Spleen (tissue), 11 donors: ENCODE data around the gene KLF13. TPM values are rescaled to one million over a fixed set of nuclear protein-coding genes. Genes with fewer than 3 reads are reported as not detected.

Source experiments
- DNase-seq: peaks from one replicate; pipeline ENCODE4 v3.0.0-alpha.2; 2020
- H3K27ac ChIP-seq, 8 donors: fragments of 200-600 bp; sonication (generic) in 7 of 8; 1 replicate in 4 of 8; 2 replicates in 4 of 8; pipeline versions ENCODE4 v1.5.0 to v1.8.0; 2016 to 2021; ENCODE audit warnings: inconsistent platforms in 4 of 8, mild to moderate bottlenecking in 4 of 8, moderate library complexity in 1 of 8
- H3K27me3 ChIP-seq, 7 donors: fragments of 200-600 bp; sonication (generic) in 6 of 7; replicated peaks in 1 of 7; 1 replicate in 4 of 7; 2 replicates in 3 of 7; pipeline versions ENCODE4 v1.5.0 to v1.8.0; 2016 to 2021; ENCODE audit warnings: inconsistent platforms in 3 of 7, mild to moderate bottlenecking in 1 of 7
- H3K36me3 ChIP-seq, 6 donors: fragments of 200-600 bp; sonication (generic) in 5 of 6; 1 replicate in 4 of 6; 2 replicates in 2 of 6; pipeline versions ENCODE4 v1.5.0 to v1.8.0; 2016 to 2021; ENCODE audit warnings: inconsistent platforms in 2 of 6
- H3K4me1 ChIP-seq, 6 donors: fragments of 200-600 bp; sonication (generic) in 5 of 6; 1 replicate in 3 of 6; 2 replicates in 3 of 6; pipeline versions ENCODE4 v1.5.0 to v1.8.0; 2016 to 2021; ENCODE audit warnings: inconsistent platforms in 3 of 6
- H3K4me3 ChIP-seq, 8 donors: fragments of 200-600 bp; sonication (generic) in 7 of 8; 1 replicate in 4 of 8; 2 replicates in 4 of 8; pipeline versions ENCODE4 v1.5.0 to v1.8.0; 2016 to 2021; ENCODE audit warnings: inconsistent platforms in 4 of 8, mild to moderate bottlenecking in 4 of 8, moderate library complexity in 2 of 8
- H3K9me3 ChIP-seq, 8 donors: fragments of 200-600 bp; sonication (generic) in 7 of 8; 1 replicate in 4 of 8; 2 replicates in 4 of 8; pipeline versions ENCODE4 v1.5.0 to v1.8.0; 2016 to 2021; ENCODE audit warnings: inconsistent platforms in 4 of 8
- POLR2A ChIP-seq, 3 donors: fragments of 450-650 bp; IDR thresholded peaks; one replicate each; pipeline ENCODE4 v1.5.1; 2017; ENCODE audit warnings: antibody characterized with exemption in 3 of 3, mild to moderate bottlenecking in 1 of 3
- POLR2AphosphoS5 ChIP-seq, 3 donors: sonication (generic); formaldehyde crosslinking; IDR thresholded peaks; one replicate each; pipeline ENCODE4 v1.5.1; 2017; ENCODE audit warnings: antibody characterized with exemption in 3 of 3
- WGBS, 5 donors: extraction: QIAGEN DNeasy Blood & Tissue Kit in 3 of 5; methylation state at CpG; one replicate each; pipeline versions ENCODE4 v1.1.5 to v1.1.7; 2013 to 2018; 5-methylcytosine and 5-hydroxymethylcytosine counted together
- intact Hi-C: fragments of 100-400 bp; cut with DNase I; formaldehyde crosslinking; loops from one replicate; pipeline ENCODE4 v1.15.0; 2023; ENCODE audit warnings: low total_unique reads
- polyA plus RNA-seq, 3 donors: library from polyadenylated mRNA; stranded (reverse); fragments of 200-250 nt; gene quantifications; one replicate each; pipeline ENCODE4 v1.2.1, GENCODE V29; 2013
- total RNA-seq, 7 donors: library from RNA; depleted of rRNA in 3 of 7; stranded (reverse); fragments of >200 nt in 3 of 7; fragmentation: NEBNext Ultra II Directional in 4 of 7; extraction: Animal tissue kit (Norgen Biotek cat#: 25700) in 4 of 7; gene quantifications; one replicate each; pipeline versions ENCODE4 v1.1.0 to v1.2.1, GENCODE V29; 2016 to 2021
- TF ChIP-seq, protein P1 (sequence below), 11 experiments: fragments of 200-600 bp in 7 of 11; fragments of 450-650 bp in 4 of 11; sonication (generic) in 4 of 11; IDR thresholded peaks in 8 of 11; conservative IDR thresholded peaks in 3 of 11; 1 replicate in 7 of 11; 2 replicates in 4 of 11; pipeline versions ENCODE4 v1.4.0 to v1.8.0; 2016 to 2021; ENCODE audit warnings: antibody characterized with exemption in 11 of 11, inconsistent platforms in 4 of 11, mild to moderate bottlenecking in 1 of 11
- donor health status: healthy with polysubstance abuse.
- donor health status: DM: no; HTN: no; CAD: no; lungs with moderate emphysema.
- donor health status: DM: no; HTN: no; CAD: no.
- donor health status: Bipolar disorder and iron deficiency.
- donor health status: healthy.
- donor health status: DM: no; HTN: no; CAD: no.
- donor health status: DM: yes; HTN: yes; CAD: no.

Gene KLF13
- total and polyA plus RNA-seq, 10 donors = 21.8 to 111 (median 81.4) TPM

DNA sequence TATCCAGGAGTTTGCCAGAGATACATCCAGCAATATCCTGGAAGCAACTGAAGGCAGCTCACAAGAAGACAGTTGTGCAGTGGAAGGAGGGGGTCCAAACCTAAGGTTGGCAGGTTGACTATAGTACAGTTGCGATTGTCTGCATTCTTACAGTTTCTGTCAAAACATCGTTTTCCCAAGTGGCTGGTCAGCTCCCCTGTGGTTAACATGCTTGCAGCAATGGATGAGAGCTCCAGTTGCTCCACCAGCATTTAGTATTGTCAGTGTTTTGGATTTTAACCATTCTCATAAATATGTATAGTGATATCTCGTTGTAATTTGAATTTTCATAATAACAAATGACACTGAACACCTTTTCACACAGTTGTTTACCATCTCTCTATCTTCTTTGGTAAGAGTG, 31.5 kb downstream of the KLF13 start:
- Histone ChIP-seq H3K36me3 (peaks cover 0 to 28% (median 2%) of the 10 kb centered on the region in 6 donors), H3K27me3 (no peaks in the 10 kb centered on the region), H3K9me3 (no peaks in the 10 kb centered on the region), H3K27ac (peak overlapping the region in 7 of 8 donors; percentile 86 to 100 (median 96)), H3K4me1 (peaks cover 41 to 100% (median 100%) of the 10 kb centered on the region in 6 donors), H3K4me3 (no peak overlapping the region)
- WGBS, 5 donors = 55 to 71% (median 63%) methylated on average over 3 of the region's 3 CpGs
- TF ChIP-seq POLR2A (IDR thresholded peaks at IDR 0.05) = no peak
- TF ChIP-seq, protein P1, sequence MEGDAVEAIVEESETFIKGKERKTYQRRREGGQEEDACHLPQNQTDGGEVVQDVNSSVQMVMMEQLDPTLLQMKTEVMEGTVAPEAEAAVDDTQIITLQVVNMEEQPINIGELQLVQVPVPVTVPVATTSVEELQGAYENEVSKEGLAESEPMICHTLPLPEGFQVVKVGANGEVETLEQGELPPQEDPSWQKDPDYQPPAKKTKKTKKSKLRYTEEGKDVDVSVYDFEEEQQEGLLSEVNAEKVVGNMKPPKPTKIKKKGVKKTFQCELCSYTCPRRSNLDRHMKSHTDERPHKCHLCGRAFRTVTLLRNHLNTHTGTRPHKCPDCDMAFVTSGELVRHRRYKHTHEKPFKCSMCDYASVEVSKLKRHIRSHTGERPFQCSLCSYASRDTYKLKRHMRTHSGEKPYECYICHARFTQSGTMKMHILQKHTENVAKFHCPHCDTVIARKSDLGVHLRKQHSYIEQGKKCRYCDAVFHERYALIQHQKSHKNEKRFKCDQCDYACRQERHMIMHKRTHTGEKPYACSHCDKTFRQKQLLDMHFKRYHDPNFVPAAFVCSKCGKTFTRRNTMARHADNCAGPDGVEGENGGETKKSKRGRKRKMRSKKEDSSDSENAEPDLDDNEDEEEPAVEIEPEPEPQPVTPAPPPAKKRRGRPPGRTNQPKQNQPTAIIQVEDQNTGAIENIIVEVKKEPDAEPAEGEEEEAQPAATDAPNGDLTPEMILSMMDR (IDR thresholded peaks at IDR 0.05 in 8 of 11, conservative IDR thresholded peaks at IDR 0.05 in 3 of 11) = no peak
- TF ChIP-seq POLR2AphosphoS5 (IDR thresholded peaks at IDR 0.05) = no peak
- no peak for DNase-seq
- intact Hi-C loops = no loop called here

DNA sequence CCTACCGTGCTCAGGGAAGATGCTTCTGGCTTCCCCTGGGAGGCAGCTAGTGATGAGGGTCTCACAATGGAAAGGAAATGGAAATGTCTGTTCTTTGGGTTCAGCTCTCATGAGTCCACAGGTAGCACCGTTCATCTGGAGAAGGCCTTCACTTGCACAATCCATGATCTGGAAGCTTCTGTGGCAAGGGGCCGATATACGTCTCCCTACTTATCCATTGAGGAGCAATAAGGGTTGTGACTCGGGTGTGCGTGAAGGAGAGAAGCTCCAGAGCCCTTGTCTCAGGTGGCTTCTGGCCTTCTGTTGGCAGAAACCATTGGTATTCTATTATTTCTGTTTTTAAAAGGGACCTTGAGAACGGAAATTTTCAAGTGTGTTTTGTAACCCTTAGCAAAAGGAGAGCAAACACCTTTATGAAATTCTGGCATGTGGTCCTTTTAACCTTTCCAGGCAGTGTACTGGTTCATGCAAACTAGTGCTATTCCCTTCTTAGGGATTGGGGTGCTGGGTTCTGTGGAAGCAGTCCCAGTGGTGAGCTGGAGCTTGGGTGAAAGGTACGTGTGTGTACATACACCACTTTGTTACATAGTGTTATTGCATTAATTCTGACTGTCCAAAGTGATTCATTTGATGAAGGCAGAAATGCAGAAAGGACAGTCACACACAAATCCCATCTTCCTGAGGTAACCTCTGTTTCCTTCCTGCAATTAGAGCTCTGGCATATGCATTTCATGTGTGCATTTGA, 32.5 kb downstream of the KLF13 start:
- WGBS, 5 donors = 62 to 85% (median 72%) methylated on average over 8 of the region's 8 CpGs
- H3K27ac ChIP-seq = peak overlapping the region in 7 of 8 donors; percentile 93 to 100 (median 96)
- peaks cover 31 to 100% (median 100%) of the 10 kb centered on the region in 6 donors for H3K4me1 ChIP-seq
- TF ChIP-seq, protein P1 (IDR thresholded peaks at IDR 0.05 in 8 of 11, conservative IDR thresholded peaks at IDR 0.05 in 3 of 11) = no peak
- no peak for TF ChIP-seq POLR2AphosphoS5 (IDR thresholded peaks at IDR 0.05)
- TF ChIP-seq POLR2A (IDR thresholded peaks at IDR 0.05) = no peak
- H3K27me3 ChIP-seq = no peaks in the 10 kb centered on the region
- no peak for DNase-seq
- intact Hi-C loops = no loop called here
- no peak overlapping the region for H3K4me3 ChIP-seq
- no peaks in the 10 kb centered on the region for H3K9me3 ChIP-seq
- H3K36me3 ChIP-seq = peaks cover 0 to 25% (median 2%) of the 10 kb centered on the region in 6 donors

DNA sequence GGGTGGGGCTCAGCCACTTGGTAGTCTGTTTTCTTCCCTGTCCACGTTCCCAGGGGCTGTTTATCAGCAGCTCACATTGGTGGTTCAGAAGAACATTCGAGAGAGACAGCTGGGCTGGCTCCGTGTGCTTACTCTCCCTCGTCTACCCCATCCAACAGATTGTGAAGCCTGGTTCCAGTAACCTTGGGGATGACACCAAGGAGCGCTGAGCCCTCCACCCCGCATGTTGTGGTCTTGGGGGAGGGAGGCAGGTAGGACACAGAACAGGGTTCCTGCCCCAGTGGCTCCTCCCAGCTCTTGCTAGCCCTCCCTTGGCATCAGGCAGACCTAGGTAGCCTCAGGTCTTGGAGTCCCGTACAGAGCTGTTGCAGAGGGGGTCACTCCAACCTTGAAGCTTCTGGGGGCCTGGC, 33.1 kb downstream of the KLF13 start:
- TF ChIP-seq POLR2AphosphoS5 (IDR thresholded peaks at IDR 0.05) = no peak
- no peak for TF ChIP-seq POLR2A (IDR thresholded peaks at IDR 0.05)
- TF ChIP-seq, protein P1 (IDR thresholded peaks at IDR 0.05 in 8 of 11, conservative IDR thresholded peaks at IDR 0.05 in 3 of 11) = no peak
- Histone ChIP-seq H3K9me3 (no peaks in the 10 kb centered on the region), H3K4me1 (peaks cover 31 to 100% (median 100%) of the 10 kb centered on the region in 6 donors), H3K36me3 (peaks cover 0 to 19% (median 2%) of the 10 kb centered on the region in 6 donors), H3K4me3 (peak overlapping the region in 1 of 8 donors; percentile 53), H3K27me3 (no peaks in the 10 kb centered on the region), H3K27ac (peak overlapping the region; percentile 75 to 100 (median 96))
- DNase-seq = no peak
- 44 to 56% (median 46%) methylated on average over 5 to 7 of the region's 7 CpGs for WGBS, 5 donors
- intact Hi-C loops = loop anchor here (10.0 kb wide), 1 partner anchor 75 kb away; no protein-coding TSS in a partner anchor

DNA sequence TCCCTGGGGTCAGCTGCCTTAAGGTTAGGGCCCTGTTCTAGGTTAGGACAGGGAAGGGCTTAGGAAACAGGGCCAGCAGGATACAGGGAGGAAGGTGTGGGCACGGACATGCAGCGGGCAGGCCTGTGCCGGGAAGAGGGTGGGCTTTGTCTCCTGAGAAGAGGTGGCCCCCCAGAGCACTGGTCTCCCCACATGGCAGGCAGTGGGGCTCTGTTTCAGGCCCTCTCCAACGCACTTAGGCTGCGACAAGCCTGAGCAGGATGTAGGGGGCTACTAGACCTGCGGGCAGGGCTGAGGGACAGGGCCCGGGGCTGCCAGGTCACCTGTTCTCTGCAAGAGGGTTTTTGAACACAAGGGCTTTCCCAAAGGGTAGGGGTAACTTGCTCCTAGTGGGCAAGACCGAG, 33.5 kb downstream of the KLF13 start:
- peaks cover 36 to 100% (median 100%) of the 10 kb centered on the region in 6 donors for H3K4me1 ChIP-seq
- H3K9me3 ChIP-seq = no peaks in the 10 kb centered on the region
- 70 to 93% (median 79%) methylated on average over 6 to 8 of the region's 8 CpGs for WGBS, 5 donors
- peak overlapping the region; percentile 75 to 100 (median 96) for H3K27ac ChIP-seq
- DNase-seq = no peak
- intact Hi-C loops = loop anchor here (10.0 kb wide), 1 partner anchor 75 kb away; no protein-coding TSS in a partner anchor
- H3K4me3 ChIP-seq = peak overlapping the region in 1 of 8 donors; percentile 53
- H3K36me3 ChIP-seq = peaks cover 0 to 14% (median 0%) of the 10 kb centered on the region in 6 donors
- TF ChIP-seq POLR2AphosphoS5 (IDR thresholded peaks at IDR 0.05) (peak in 2 of 3 donors; percentile 21 to 24), POLR2A (IDR thresholded peaks at IDR 0.05) (no peak)
- H3K27me3 ChIP-seq = no peaks in the 10 kb centered on the region
